PC-9 (cell line): ENCODE data around the gene ZNF175. TPM values are rescaled to one million over a fixed set of nuclear protein-coding genes. Genes with fewer than 3 reads are reported as not detected.

Source experiments
- BruUV-seq: library from RNA; stranded (reverse); fragments of 400-500 nt; replicated peaks from 2 replicates; lab custom pipeline; 2021; lab: Mats Ljungman, UMichigan
- CTCF ChIA-PET: fragments of 300-600 bp; sonication (Branson Sonifier 250); formaldehyde crosslinking; loops from one replicate; lab custom pipeline; 2022; ENCODE audit warnings: antibody characterized with exemption; lab: Charles Lee
- POLR2A ChIA-PET: fragments of 300-600 bp; sonication (Branson Sonifier 250); formaldehyde crosslinking; loops from one replicate; lab custom pipeline; 2022; ENCODE audit warnings: antibody characterized with exemption; ENCODE audit not compliant: unreplicated experiment; lab: Charles Lee
- DNase-seq, 2 experiments: peaks; one replicate each; pipeline versions ENCODE4 v3.0.0 to v3.0.0-alpha.2; 2015 to 2022; ENCODE audit warnings: mixed read lengths in 1 of 2
- H2AFZ ChIP-seq: fragments of 200-600 bp; sonication (generic); 2 replicates; pipeline ENCODE4 v1.8.1; 2017; ENCODE audit warnings: antibody characterized with exemption
- H3F3A ChIP-seq: fragments of 200-600 bp; sonication (generic); 2 replicates; pipeline ENCODE4 v1.8.1; 2017; ENCODE audit warnings: antibody characterized with exemption, mild to moderate bottlenecking, low read depth; ENCODE audit not compliant: insufficient read depth
- H3K27ac ChIP-seq: fragments of 200-600 bp; sonication (generic); 2 replicates; pipeline ENCODE4 v1.6.1; 2016; ENCODE audit warnings: mixed run types
- H3K27me3 ChIP-seq: fragments of 200-600 bp; sonication (generic); 2 replicates; pipeline ENCODE4 v1.6.1; 2016; ENCODE audit warnings: low read depth, mixed run types; ENCODE audit not compliant: insufficient read depth
- H3K36me3 ChIP-seq: fragments of 200-600 bp; sonication (generic); 2 replicates; pipeline ENCODE4 v1.6.1; 2016; ENCODE audit warnings: low read depth, mixed run types
- H3K4me1 ChIP-seq: fragments of 200-600 bp; sonication (generic); replicated peaks from 2 replicates; pipeline ENCODE4 v1.6.1; 2016; ENCODE audit warnings: mixed run types; ENCODE audit not compliant: insufficient read depth
- H3K4me2 ChIP-seq: fragments of 200-600 bp; sonication (generic); 2 replicates; pipeline ENCODE4 v1.6.1; 2017; ENCODE audit warnings: mixed run types
- H3K4me3 ChIP-seq: fragments of 200-600 bp; sonication (generic); 2 replicates; pipeline ENCODE4 v1.6.1; 2016; ENCODE audit warnings: mixed run types
- H3K79me2 ChIP-seq: fragments of 200-600 bp; sonication (generic); 2 replicates; pipeline ENCODE4 v1.6.1; 2017; ENCODE audit warnings: low read depth, mixed run types
- H3K9me2 ChIP-seq: fragments of 200-600 bp; sonication (generic); 2 replicates; pipeline ENCODE4 v1.8.1; 2017; ENCODE audit warnings: mild to moderate bottlenecking; ENCODE audit not compliant: insufficient read depth
- H3K9me3 ChIP-seq: fragments of 200-600 bp; sonication (generic); 2 replicates; pipeline ENCODE4 v1.8.1; 2016; ENCODE audit warnings: low read depth; ENCODE audit not compliant: insufficient read depth
- H4K20me1 ChIP-seq: fragments of 200-600 bp; sonication (generic); 2 replicates; pipeline ENCODE4 v1.8.1; 2017; ENCODE audit not compliant: insufficient read depth
- CTCF ChIP-seq: fragments of 200-600 bp; sonication (generic); conservative IDR thresholded peaks from 2 replicates; pipeline ENCODE4 v1.6.1; 2017; ENCODE audit warnings: mixed run types, antibody characterized with exemption, mild to moderate bottlenecking, moderate library complexity
- EZH2 ChIP-seq: fragments of 200-600 bp; sonication (generic); IDR thresholded peaks from 2 replicates; pipeline ENCODE4 v1.8.0; 2017; ENCODE audit warnings: antibody characterized with exemption, low read depth
- intact Hi-C: fragments of 100-400 bp; cut with micrococcal nuclease; formaldehyde crosslinking; loops from one replicate; pipeline ENCODE4 v1.10.0; 2022; ENCODE audit not compliant: unreplicated experiment
- total RNA-seq: library from RNA; stranded (reverse); gene quantifications from 2 replicates; pipeline ENCODE4 v1.2.3, GENCODE V29; 2021

Gene ZNF175
- total RNA-seq, 1 experiment from 2014 or later: 11.7 TPM

GRCh38 chr19:51641648-51642047 is 70.6 kb downstream of the ZNF175 start:
- no peak for DNase-seq
- Histone ChIP-seq H3K27me3 (no peaks in the 10 kb centered on the region), H3K9me3 (no peaks in the 10 kb centered on the region), H3K4me1 (no peaks in the 10 kb centered on the region), H3K4me3 (no peak overlapping the region), H4K20me1 (no peaks in the 10 kb centered on the region), H2AFZ (no peak overlapping the region), H3F3A (no peaks in the 10 kb centered on the region), H3K4me2 (no peak overlapping the region), H3K27ac (no peak overlapping the region), H3K9me2 (no peaks in the 10 kb centered on the region), H3K79me2 (no peaks in the 10 kb centered on the region), H3K36me3 (no peaks in the 10 kb centered on the region)
- CTCF ChIA-PET: no interaction called here
- TF ChIP-seq EZH2 (no peak), CTCF (no peak)
- POLR2A ChIA-PET: no interaction called here
- no TSS peak for BruUV-seq
- intact Hi-C loops: no loop called here

Other genes starting within 250 kb of the ZNF175 start
- 2.3 and 2.8 TPM in 2 replicates for gene VSIG10L, start 229.1 kb upstream of the ZNF175 start, total RNA-seq
- 204 and 252 TPM in 2 replicates for gene ETFB, start 204.9 kb upstream of the ZNF175 start, total RNA-seq
- 1.5 and 4.5 TPM in 2 replicates for gene CLDND2, start 202.3 kb upstream of the ZNF175 start, total RNA-seq
- gene NKG7, start 198.6 kb upstream of the ZNF175 start, total RNA-seq: not detected in 2 replicates
- gene LIM2, start 183.3 kb upstream of the ZNF175 start, total RNA-seq: not detected in 2 replicates
- 0.48 and 0.90 TPM in 2 replicates for gene C19orf84, start 180.7 kb upstream of the ZNF175 start, total RNA-seq
- not detected in 2 replicates for gene SIGLEC10, start 153.6 kb upstream of the ZNF175 start, total RNA-seq
- gene SIGLEC8, start 112.8 kb upstream of the ZNF175 start, total RNA-seq: not detected in 2 replicates
- not detected in 2 replicates for gene CEACAM18, start 92.7 kb upstream of the ZNF175 start, total RNA-seq
- gene SIGLEC12, start 69.5 kb upstream of the ZNF175 start, total RNA-seq: not detected in 2 replicates
- not detected in 2 replicates for gene SIGLEC6, start 39.6 kb upstream of the ZNF175 start, total RNA-seq
- gene SIGLEC5, start 59.1 kb downstream of the ZNF175 start, total RNA-seq: not detected in 2 replicates
- gene SIGLEC14, start 75.5 kb downstream of the ZNF175 start, total RNA-seq: not detected in 2 replicates
- gene SPACA6, start 122.0 kb downstream of the ZNF175 start, total RNA-seq: 29.5 and 40.5 TPM in 2 replicates
- not detected in 2 replicates for gene HAS1, start 152.7 kb downstream of the ZNF175 start, total RNA-seq
- gene FPR1, start 180.6 kb downstream of the ZNF175 start, total RNA-seq: not detected in 2 replicates
- gene FPR2, start 189.9 kb downstream of the ZNF175 start, total RNA-seq: not detected in 2 replicates
- not detected in 2 replicates for gene FPR3, start 223.9 kb downstream of the ZNF175 start, total RNA-seq